Measurements from ENCODE around the gene FUT9.

DNA sequence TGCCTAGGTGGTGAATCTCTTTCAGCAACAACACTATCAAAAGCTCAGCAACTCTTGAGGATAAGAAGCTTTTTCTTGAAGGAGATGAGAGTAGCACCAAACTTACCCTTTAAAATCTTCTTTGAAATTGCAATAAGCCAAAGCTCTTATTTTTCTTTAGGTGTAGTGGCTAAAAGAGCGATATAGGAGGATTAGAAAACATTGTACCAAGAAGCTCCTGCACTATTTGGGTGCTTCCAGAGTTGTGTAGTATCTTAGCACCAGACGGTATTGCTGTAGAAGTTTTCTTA, 1.2 kb downstream of the FUT9 start:
- no peak for TF ChIP-seq POLR2A (IDR thresholded peaks at IDR 0.05)
- TF ChIP-seq, protein P1, sequence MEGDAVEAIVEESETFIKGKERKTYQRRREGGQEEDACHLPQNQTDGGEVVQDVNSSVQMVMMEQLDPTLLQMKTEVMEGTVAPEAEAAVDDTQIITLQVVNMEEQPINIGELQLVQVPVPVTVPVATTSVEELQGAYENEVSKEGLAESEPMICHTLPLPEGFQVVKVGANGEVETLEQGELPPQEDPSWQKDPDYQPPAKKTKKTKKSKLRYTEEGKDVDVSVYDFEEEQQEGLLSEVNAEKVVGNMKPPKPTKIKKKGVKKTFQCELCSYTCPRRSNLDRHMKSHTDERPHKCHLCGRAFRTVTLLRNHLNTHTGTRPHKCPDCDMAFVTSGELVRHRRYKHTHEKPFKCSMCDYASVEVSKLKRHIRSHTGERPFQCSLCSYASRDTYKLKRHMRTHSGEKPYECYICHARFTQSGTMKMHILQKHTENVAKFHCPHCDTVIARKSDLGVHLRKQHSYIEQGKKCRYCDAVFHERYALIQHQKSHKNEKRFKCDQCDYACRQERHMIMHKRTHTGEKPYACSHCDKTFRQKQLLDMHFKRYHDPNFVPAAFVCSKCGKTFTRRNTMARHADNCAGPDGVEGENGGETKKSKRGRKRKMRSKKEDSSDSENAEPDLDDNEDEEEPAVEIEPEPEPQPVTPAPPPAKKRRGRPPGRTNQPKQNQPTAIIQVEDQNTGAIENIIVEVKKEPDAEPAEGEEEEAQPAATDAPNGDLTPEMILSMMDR (IDR thresholded peaks at IDR 0.05) = no peak
